C1 segment of cervical spinal cord (tissue), 14 donors: Measurements from ENCODE around the gene RNF19B.

Experiments
- DNase-seq, 14 donors: peaks; one replicate each; lab custom pipeline; 2025; lab: John Stamatoyannopoulos, UW

RNF19B gene

DNA sequence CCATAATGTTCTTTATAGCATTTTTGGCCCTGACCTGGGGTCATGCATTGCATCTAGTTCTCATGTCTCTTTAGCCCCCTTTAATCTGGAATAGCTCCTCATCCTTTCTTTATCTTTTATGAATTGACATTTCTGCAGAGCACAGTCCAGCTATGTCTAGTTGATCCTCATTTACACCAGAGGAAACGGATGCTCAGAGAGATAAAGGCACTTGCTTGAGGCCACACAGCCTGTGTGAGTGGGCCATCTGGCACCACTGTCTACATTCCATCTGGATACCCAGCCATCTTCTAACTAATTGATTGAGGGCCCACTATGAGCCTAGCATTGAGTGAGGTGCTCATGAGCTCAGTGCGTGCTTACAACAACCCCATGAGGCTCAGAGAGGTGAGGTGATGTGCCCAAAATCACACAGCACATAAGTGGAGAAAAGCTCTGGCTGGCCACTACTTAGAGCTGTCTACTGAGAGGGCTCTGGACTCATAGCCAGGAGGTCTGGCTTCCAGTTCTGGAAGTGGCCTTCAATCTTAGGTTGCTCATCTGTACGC is 74.8 kb downstream of the RNF19B start:
- DNase-seq, result no peak

DNA sequence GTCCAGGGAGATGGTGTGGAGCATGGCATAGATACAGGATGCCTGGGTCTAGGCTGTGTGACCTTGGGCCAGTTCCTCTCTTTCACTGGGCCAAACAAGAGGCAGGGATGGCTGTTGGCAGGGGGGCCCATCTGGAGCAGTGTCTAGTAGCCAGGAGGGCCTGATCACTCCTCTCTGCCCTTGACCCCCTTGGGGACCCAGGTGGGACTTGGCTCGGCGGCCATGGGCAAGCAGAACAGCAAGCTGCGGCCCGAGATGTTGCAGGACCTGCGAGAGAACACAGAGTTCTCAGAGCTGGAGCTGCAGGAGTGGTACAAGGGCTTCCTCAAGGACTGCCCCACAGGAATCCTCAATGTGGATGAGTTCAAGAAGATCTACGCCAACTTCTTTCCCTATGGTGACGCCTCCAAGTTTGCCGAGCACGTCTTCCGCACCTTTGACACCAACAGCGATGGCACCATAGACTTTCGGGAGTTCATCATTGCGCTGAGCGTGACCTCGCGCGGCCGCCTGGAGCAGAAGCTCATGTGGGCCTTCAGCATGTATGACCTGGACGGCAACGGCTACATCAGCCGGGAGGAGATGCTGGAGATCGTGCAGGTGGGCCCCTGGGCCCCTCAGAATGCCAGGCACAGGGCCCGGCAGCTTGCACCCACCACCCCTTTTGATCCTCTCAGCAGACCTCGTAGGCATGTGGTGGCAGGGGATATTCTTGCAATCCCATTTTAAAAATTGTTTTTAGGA is 75.8 kb downstream of the RNF19B start:
- DNase-seq, result no peak

DNA sequence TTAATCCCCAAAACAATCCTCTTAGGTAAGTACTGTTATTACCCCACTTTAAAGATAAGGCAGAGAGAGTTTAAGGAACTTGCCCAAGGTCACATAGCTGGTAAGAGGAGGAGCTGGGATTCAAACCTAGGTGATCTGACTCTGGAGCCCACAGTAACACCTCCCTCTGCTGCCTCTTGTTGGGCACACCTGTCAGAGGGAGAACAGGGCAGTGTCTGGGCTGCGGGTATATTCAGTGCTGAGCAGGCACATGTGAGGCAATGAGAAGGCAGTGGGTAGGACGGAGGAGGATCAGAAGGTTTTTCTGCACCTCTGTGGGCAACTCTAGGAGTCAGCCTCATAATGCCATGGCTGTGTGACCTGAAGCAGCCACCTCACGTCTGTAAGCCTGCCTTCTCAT is 76.5 kb downstream of the RNF19B start:
- DNase-seq, result no peak

DNA sequence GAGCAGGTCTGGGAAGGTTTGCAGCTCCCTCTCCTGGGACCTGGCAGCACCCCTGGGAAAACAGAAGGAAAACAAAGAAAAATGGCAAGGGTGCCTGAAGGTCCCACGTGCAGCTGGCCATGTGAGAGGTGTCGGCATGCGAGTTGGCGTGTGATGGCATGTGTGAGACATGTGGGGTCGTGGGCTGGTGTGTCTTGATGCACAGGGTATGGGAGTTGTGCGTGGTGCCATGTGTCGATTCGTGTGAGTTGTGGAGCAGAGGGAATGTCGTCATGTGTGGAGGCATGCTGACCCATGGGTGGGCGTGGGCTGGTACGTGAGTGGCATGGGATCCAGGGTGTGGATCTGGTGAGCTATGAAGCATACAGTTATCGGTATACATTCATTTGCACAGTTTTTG is 77.0 kb downstream of the RNF19B start:
- no peak for DNase-seq

DNA sequence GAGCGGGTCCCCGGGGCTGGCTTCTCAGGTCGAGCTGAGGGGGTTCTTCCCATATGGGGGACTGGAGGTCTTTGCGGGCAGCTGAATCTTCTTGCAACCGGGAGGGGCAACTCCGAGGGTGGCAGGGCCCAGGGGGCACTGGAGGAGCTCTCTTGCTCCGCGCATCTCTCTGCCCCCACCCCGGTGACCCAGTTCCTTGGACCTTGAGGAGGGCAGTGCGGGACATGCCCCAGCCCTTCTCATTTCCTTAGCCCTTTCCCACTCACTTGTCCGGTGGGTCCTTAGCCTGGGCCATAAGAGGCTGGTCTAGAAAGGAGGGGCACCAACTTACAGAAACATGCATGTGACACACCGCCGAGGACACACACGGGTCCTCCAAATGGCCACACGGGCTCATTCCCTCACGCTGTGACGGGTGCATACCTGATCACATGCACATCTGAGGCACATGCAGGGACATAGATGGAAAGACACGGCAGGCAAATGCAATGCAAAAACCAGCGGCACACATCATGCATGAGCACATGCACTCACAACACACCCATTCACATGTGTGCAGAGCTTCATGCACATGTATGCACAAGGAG is 77.7 kb downstream of the RNF19B start:
- DNase-seq, result peak in 1 of 14 donors; percentile 54
